ENCODE data around the gene EBF4.
A peak's percentile ranks its signal among the peaks of the same experiment; 100 is the strongest.

The EBF4 gene

DNA sequence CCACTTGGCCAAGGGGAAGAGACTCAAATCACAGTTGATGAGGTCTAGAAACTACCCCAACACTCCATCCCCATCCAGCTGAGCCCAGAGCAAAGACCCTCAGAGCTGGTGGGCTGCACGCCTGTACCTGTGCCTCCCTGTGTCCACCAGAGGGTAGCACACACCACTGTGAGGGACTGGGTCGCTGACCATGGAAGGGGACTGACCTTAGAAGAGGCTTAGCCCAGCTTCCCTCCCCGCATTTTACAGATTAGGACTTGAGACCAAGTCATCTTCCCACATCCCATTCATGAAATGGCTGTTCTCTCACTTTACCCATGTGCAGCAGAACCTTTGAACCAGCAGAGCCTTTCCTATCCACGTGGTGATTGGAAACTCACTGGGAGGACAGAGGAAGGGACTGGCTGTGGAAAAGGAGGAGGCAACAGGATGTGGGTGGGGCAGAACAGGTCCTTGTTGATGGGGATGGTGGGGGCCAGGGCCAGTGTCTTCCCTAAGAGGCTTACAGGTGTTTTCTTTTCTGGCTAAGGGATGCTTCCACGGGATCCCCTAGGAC lies 63.6 kb downstream of the EBF4 start:
- Histone ChIP-seq H4K5ac (ENCODE audit: low read length) (no peak overlapping the region), H3K4ac (ENCODE audit: low read depth, low read length) (no peak overlapping the region), H2AK5ac (ENCODE audit: low read length) (no peak overlapping the region), H3K27me3 (ENCODE audit: insufficient read depth, low read length, poor library complexity) (peaks cover 15% of the 10 kb centered on the region), H3K79me2 (ENCODE audit: control insufficient read depth, insufficient read depth, low read length) (no peaks in the 10 kb centered on the region), H3K4me2 (ENCODE audit: low read length) (no peak overlapping the region), H3K79me1 (ENCODE audit: low read length) (no peaks in the 10 kb centered on the region), H3K9ac (ENCODE audit: low read length) (no peak overlapping the region), H2BK5ac (ENCODE audit: low read length) (no peak overlapping the region), H3K23ac (ENCODE audit: low read length) (no peak overlapping the region), H3K27ac (ENCODE audit: low read depth, low read length) (no peak overlapping the region), H3K4me3 (ENCODE audit: low read length) (no peak overlapping the region), H3K36me3 (ENCODE audit: control insufficient read depth, insufficient read depth, low read length) (no peaks in the 10 kb centered on the region), H2BK15ac (replicated peaks; ENCODE audit: low read depth) (no peak overlapping the region), H2BK120ac (ENCODE audit: low read depth, low read length) (no peak overlapping the region), H3K18ac (ENCODE audit: low read length) (no peak overlapping the region), H3K56ac (ENCODE audit: low read length) (peak overlapping the region; percentile 43), H3K4me1 (ENCODE audit: control insufficient read depth, low read depth, low read length) (no peaks in the 10 kb centered on the region), H4K8ac (ENCODE audit: low read depth, low read length) (no peak overlapping the region)
- WGBS (ENCODE audit: extremely low coverage, insufficient coverage, low lambda C conversion rate), result no CpG with 5 or more reads among the region's 5 CpGs
- DNase-seq, result peak; percentile 72

DNA sequence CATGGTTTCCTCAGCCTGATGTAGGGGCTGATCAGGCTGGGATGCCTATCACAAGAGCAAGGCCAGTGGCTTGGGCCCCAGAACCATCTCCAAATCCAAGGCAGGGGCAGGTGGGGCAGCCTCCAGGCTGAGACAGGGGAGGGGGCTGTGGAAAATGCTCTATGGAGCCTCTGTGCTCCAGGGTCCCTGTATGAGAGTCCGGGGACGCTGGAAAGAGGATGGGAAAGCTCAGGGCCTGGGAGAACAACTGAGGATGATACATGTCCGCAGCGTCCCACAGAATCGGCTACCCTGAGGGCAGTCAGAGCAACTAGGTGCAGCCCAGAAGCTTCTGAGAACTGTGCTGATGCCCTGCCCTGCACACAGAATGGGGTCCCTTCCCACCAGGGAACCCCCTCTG lies 64.4 kb downstream of the EBF4 start:
- Histone ChIP-seq H2BK120ac (ENCODE audit: low read depth, low read length) (no peak overlapping the region), H4K8ac (ENCODE audit: low read depth, low read length) (no peak overlapping the region), H3K79me2 (ENCODE audit: control insufficient read depth, insufficient read depth, low read length) (no peaks in the 10 kb centered on the region), H2BK15ac (replicated peaks; ENCODE audit: low read depth) (no peak overlapping the region), H3K9ac (ENCODE audit: low read length) (no peak overlapping the region), H3K4me3 (ENCODE audit: low read length) (no peak overlapping the region), H3K27ac (ENCODE audit: low read depth, low read length) (no peak overlapping the region), H2AK5ac (ENCODE audit: low read length) (no peak overlapping the region), H3K4me1 (ENCODE audit: control insufficient read depth, low read depth, low read length) (no peaks in the 10 kb centered on the region), H3K18ac (ENCODE audit: low read length) (no peak overlapping the region), H3K27me3 (ENCODE audit: insufficient read depth, low read length, poor library complexity) (peaks cover 10% of the 10 kb centered on the region), H2BK5ac (ENCODE audit: low read length) (no peak overlapping the region), H3K23ac (ENCODE audit: low read length) (no peak overlapping the region), H3K4ac (ENCODE audit: low read depth, low read length) (no peak overlapping the region), H3K4me2 (ENCODE audit: low read length) (no peak overlapping the region), H3K36me3 (ENCODE audit: control insufficient read depth, insufficient read depth, low read length) (no peaks in the 10 kb centered on the region), H3K56ac (ENCODE audit: low read length) (no peak overlapping the region), H3K79me1 (ENCODE audit: low read length) (no peaks in the 10 kb centered on the region), H4K5ac (ENCODE audit: low read length) (no peak overlapping the region)
- DNase-seq, result no peak
- WGBS (ENCODE audit: extremely low coverage, insufficient coverage, low lambda C conversion rate), result no CpG with 5 or more reads among the region's 5 CpGs

DNA sequence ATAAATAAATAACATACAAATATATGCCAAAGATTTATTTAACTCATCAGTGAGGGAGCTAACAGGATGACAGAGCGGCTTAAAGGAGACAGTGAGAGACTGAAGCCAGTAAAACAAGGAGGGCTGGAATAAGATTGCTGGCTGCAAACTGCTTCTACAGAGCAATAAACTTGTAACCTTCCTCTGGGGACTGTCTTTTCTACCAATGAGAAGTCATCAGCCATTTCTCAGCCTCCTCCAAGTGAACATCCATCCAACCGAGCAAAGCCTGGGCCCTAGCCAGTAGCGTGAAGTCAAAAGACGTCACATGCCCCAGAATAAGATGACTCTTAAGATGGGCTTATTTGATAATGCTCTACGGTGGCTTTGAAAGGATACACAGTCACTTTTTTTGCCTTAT lies 65.4 kb downstream of the EBF4 start:
- no CpG with 5 or more reads among the region's 5 CpGs for WGBS (ENCODE audit: extremely low coverage, insufficient coverage, low lambda C conversion rate)
- H3K36me3 ChIP-seq (ENCODE audit: control insufficient read depth, insufficient read depth, low read length), result no peaks in the 10 kb centered on the region
- H3K79me2 ChIP-seq (ENCODE audit: control insufficient read depth, insufficient read depth, low read length), result no peaks in the 10 kb centered on the region
- no peak overlapping the region for H2AK5ac ChIP-seq (ENCODE audit: low read length)
- no peak overlapping the region for H2BK15ac ChIP-seq (replicated peaks; ENCODE audit: low read depth)
- H4K5ac ChIP-seq (ENCODE audit: low read length), result no peak overlapping the region
- H3K18ac ChIP-seq (ENCODE audit: low read length), result no peak overlapping the region
- H3K4me1 ChIP-seq (ENCODE audit: control insufficient read depth, low read depth, low read length), result peaks cover 7% of the 10 kb centered on the region
- H3K9ac ChIP-seq (ENCODE audit: low read length), result no peak overlapping the region
- H3K4me3 ChIP-seq (ENCODE audit: low read length), result no peak overlapping the region
- peaks cover 4% of the 10 kb centered on the region for H3K27me3 ChIP-seq (ENCODE audit: insufficient read depth, low read length, poor library complexity)
- H3K23ac ChIP-seq (ENCODE audit: low read length), result no peak overlapping the region
- no peak overlapping the region for H2BK5ac ChIP-seq (ENCODE audit: low read length)
- no peak for DNase-seq
- H3K79me1 ChIP-seq (ENCODE audit: low read length), result no peaks in the 10 kb centered on the region
- no peak overlapping the region for H3K4ac ChIP-seq (ENCODE audit: low read depth, low read length)
- H3K56ac ChIP-seq (ENCODE audit: low read length), result no peak overlapping the region
- H2BK120ac ChIP-seq (ENCODE audit: low read depth, low read length), result no peak overlapping the region
- no peak overlapping the region for H4K8ac ChIP-seq (ENCODE audit: low read depth, low read length)
- H3K4me2 ChIP-seq (ENCODE audit: low read length), result no peak overlapping the region
- no peak overlapping the region for H3K27ac ChIP-seq (ENCODE audit: low read depth, low read length)

DNA sequence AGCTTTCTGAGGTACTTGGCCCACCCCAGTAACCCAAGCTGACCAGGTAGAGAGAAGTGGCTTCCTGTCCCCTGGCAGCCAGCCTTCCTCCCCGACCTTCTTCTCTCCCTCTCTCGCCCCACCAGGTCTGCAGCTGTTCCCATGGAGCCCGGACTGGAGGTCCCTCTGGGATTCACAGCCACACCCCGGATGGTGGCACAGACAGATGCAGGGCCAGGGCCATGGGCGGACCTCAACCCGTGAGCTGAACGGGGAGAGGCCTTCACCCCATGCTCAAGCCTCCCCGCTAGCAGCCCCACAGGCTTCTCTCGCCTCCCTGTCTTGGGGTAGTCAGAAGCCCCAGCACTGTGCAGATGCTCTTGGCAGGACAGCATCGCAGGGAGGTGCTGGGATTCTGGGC lies 66.6 kb downstream of the EBF4 start:
- H3K9ac ChIP-seq (ENCODE audit: low read length), result no peak overlapping the region
- no peaks in the 10 kb centered on the region for H3K36me3 ChIP-seq (ENCODE audit: control insufficient read depth, insufficient read depth, low read length)
- H3K79me2 ChIP-seq (ENCODE audit: control insufficient read depth, insufficient read depth, low read length), result no peaks in the 10 kb centered on the region
- no peak overlapping the region for H3K4me3 ChIP-seq (ENCODE audit: low read length)
- no peak overlapping the region for H2BK5ac ChIP-seq (ENCODE audit: low read length)
- no peak overlapping the region for H2AK5ac ChIP-seq (ENCODE audit: low read length)
- no peak overlapping the region for H3K56ac ChIP-seq (ENCODE audit: low read length)
- no peak for DNase-seq
- H3K4me1 ChIP-seq (ENCODE audit: control insufficient read depth, low read depth, low read length), result peaks cover 7% of the 10 kb centered on the region
- no peak overlapping the region for H4K8ac ChIP-seq (ENCODE audit: low read depth, low read length)
- WGBS (ENCODE audit: extremely low coverage, insufficient coverage, low lambda C conversion rate), result no CpG with 5 or more reads among the region's 10 CpGs
- no peak overlapping the region for H3K23ac ChIP-seq (ENCODE audit: low read length)
- H2BK15ac ChIP-seq (replicated peaks; ENCODE audit: low read depth), result no peak overlapping the region
- no peak overlapping the region for H3K4me2 ChIP-seq (ENCODE audit: low read length)
- H3K4ac ChIP-seq (ENCODE audit: low read depth, low read length), result no peak overlapping the region
- H3K27me3 ChIP-seq (ENCODE audit: insufficient read depth, low read length, poor library complexity), result no peaks in the 10 kb centered on the region
- H3K18ac ChIP-seq (ENCODE audit: low read length), result no peak overlapping the region
- H3K27ac ChIP-seq (ENCODE audit: low read depth, low read length), result no peak overlapping the region
- H3K79me1 ChIP-seq (ENCODE audit: low read length), result no peaks in the 10 kb centered on the region
- no peak overlapping the region for H4K5ac ChIP-seq (ENCODE audit: low read length)
- no peak overlapping the region for H2BK120ac ChIP-seq (ENCODE audit: low read depth, low read length)

DNA sequence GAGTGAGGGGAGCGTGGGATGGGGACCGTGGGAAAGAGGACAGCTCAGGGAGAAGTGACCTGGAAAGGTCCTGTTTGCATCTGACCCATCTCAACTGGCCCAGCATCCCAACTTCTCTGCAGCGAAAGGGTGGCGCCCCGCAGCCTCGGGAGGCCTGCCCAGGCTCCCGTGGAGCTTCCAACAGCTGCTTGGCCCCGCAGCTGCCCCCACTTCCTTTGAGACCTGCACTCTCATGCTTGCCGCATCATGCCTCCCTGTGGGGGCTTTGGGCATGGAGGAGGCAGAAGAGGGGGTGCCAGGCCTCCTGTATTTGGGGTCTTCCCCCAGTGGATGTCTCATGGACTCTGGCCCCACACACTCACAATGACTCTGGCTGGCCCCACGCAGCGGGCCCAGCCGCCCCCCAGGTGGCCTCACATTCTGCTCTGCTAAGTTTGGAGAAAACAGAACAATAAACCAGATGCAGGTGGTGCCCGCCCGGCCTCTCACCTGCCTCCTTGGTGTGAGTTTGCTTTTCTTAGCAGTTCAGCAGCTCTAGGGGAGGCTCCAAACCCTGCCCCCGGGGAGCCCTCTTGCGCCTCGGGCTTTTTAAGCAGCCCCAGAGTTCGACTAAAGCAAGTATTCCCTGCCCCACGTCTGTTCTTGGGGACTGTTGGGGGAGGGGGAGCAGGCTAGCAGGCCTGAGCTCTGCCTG lies 67.2 kb downstream of the EBF4 start:
- H3K9ac ChIP-seq (ENCODE audit: low read length), result no peak overlapping the region
- H3K18ac ChIP-seq (ENCODE audit: low read length), result no peak overlapping the region
- no peak overlapping the region for H3K4ac ChIP-seq (ENCODE audit: low read depth, low read length)
- no peak overlapping the region for H4K8ac ChIP-seq (ENCODE audit: low read depth, low read length)
- H4K5ac ChIP-seq (ENCODE audit: low read length), result no peak overlapping the region
- H3K27me3 ChIP-seq (ENCODE audit: insufficient read depth, low read length, poor library complexity), result no peaks in the 10 kb centered on the region
- no peak for DNase-seq
- no CpG with 5 or more reads among the region's 19 CpGs for WGBS (ENCODE audit: extremely low coverage, insufficient coverage, low lambda C conversion rate)
- no peak overlapping the region for H3K4me3 ChIP-seq (ENCODE audit: low read length)
- no peaks in the 10 kb centered on the region for H3K79me2 ChIP-seq (ENCODE audit: control insufficient read depth, insufficient read depth, low read length)
- no peaks in the 10 kb centered on the region for H3K36me3 ChIP-seq (ENCODE audit: control insufficient read depth, insufficient read depth, low read length)
- H2BK15ac ChIP-seq (replicated peaks; ENCODE audit: low read depth), result no peak overlapping the region
- H3K4me2 ChIP-seq (ENCODE audit: low read length), result no peak overlapping the region
- H2BK5ac ChIP-seq (ENCODE audit: low read length), result no peak overlapping the region
- no peak overlapping the region for H3K27ac ChIP-seq (ENCODE audit: low read depth, low read length)
- no peak overlapping the region for H3K23ac ChIP-seq (ENCODE audit: low read length)
- no peaks in the 10 kb centered on the region for H3K79me1 ChIP-seq (ENCODE audit: low read length)
- H2BK120ac ChIP-seq (ENCODE audit: low read depth, low read length), result no peak overlapping the region
- H2AK5ac ChIP-seq (ENCODE audit: low read length), result no peak overlapping the region
- H3K56ac ChIP-seq (ENCODE audit: low read length), result no peak overlapping the region
- H3K4me1 ChIP-seq (ENCODE audit: control insufficient read depth, low read depth, low read length), result peaks cover 7% of the 10 kb centered on the region
